Activated CD4-positive, alpha-beta T cell treated with anti-CD3 and anti-CD28 coated beads, Interleukin-2, amount 10 ng/mL, durations not matched to agents 24 days and 14 days (primary cell): ENCODE results near the gene PSAT1. TPM values are rescaled to one million over a fixed set of nuclear protein-coding genes. Genes with fewer than 3 reads are reported as not detected.

Source experiments
- total RNA-seq: library from RNA; stranded (reverse); gene quantifications from 2 replicates; pipeline ENCODE4 v1.2.3, GENCODE V29; 2022

PSAT1 gene
- total RNA-seq, 1 donor from 2014 or later = 91.3 TPM

Other genes starting within 250 kb of the PSAT1 start
- gene CEP78, start 61.0 kb upstream of the PSAT1 start, total RNA-seq = 34.5 and 39.1 TPM in 2 replicates